ENCODE results near the gene PPP1R13B.

Gene PPP1R13B

DNA sequence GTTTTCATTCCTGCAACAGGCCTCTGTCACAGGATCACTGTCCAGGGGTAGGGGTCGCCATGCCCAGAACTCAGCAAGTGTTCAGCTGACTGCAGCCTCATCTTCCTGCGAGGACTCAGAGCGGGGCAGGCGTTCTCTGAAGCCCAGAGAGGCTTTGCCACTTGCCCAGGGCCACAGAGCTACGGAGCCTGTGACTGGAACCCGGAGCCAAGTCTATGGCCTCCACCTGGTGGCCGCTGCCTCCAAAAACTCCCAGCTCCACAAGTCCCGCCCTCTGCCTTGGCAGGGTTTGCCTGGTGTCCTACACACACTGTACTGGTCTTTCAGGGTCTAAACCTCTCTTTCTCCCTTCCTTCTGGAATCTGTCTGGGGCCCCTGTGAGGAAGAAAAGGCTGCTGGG, 8.7 kb upstream of the PPP1R13B start:
- H3K36me3 ChIP-seq: no peaks in the 10 kb centered on the region
- no peaks in the 10 kb centered on the region for H3K4me1 ChIP-seq (ENCODE audit: control insufficient read depth in 1 of 2, insufficient read depth in 1 of 2, low read depth in 1 of 2, low read length in 1 of 2)
- peaks cover 32% of the 10 kb centered on the region for H3K27me3 ChIP-seq
- H3K4me3 ChIP-seq (ENCODE audit: low read depth in 1 of 2, low read length in 1 of 2): no peak overlapping the region
- H3K27ac ChIP-seq: no peak overlapping the region
- no peaks in the 10 kb centered on the region for H3K9me3 ChIP-seq
- TF ChIP-seq, protein P1, sequence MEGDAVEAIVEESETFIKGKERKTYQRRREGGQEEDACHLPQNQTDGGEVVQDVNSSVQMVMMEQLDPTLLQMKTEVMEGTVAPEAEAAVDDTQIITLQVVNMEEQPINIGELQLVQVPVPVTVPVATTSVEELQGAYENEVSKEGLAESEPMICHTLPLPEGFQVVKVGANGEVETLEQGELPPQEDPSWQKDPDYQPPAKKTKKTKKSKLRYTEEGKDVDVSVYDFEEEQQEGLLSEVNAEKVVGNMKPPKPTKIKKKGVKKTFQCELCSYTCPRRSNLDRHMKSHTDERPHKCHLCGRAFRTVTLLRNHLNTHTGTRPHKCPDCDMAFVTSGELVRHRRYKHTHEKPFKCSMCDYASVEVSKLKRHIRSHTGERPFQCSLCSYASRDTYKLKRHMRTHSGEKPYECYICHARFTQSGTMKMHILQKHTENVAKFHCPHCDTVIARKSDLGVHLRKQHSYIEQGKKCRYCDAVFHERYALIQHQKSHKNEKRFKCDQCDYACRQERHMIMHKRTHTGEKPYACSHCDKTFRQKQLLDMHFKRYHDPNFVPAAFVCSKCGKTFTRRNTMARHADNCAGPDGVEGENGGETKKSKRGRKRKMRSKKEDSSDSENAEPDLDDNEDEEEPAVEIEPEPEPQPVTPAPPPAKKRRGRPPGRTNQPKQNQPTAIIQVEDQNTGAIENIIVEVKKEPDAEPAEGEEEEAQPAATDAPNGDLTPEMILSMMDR (IDR thresholded peaks at IDR 0.05): no peak

DNA sequence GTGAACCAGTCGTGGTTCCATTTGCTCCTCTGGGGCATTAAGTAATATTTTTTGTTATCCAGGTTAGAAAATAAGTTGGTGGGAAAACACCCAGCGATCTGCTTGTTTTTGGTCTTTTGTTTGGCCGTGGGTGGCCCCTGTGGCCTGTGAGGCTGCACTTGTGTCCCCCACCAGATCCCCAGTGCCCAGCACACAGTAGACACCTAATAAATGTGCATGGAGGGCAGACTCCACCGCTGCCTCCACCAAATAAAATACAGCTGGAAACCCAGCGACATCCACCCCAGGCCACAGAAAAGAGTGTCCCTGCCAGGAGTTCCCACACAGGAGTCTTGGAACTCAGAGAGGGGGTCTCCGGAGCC, 8.3 kb upstream of the PPP1R13B start:
- no peak overlapping the region for H3K27ac ChIP-seq
- no peaks in the 10 kb centered on the region for H3K4me1 ChIP-seq (ENCODE audit: control insufficient read depth in 1 of 2, insufficient read depth in 1 of 2, low read depth in 1 of 2, low read length in 1 of 2)
- TF ChIP-seq, protein P1 (IDR thresholded peaks at IDR 0.05): no peak
- peaks cover 36% of the 10 kb centered on the region for H3K27me3 ChIP-seq
- H3K36me3 ChIP-seq: no peaks in the 10 kb centered on the region
- no peaks in the 10 kb centered on the region for H3K9me3 ChIP-seq
- no peak overlapping the region for H3K4me3 ChIP-seq (ENCODE audit: low read depth in 1 of 2, low read length in 1 of 2)

DNA sequence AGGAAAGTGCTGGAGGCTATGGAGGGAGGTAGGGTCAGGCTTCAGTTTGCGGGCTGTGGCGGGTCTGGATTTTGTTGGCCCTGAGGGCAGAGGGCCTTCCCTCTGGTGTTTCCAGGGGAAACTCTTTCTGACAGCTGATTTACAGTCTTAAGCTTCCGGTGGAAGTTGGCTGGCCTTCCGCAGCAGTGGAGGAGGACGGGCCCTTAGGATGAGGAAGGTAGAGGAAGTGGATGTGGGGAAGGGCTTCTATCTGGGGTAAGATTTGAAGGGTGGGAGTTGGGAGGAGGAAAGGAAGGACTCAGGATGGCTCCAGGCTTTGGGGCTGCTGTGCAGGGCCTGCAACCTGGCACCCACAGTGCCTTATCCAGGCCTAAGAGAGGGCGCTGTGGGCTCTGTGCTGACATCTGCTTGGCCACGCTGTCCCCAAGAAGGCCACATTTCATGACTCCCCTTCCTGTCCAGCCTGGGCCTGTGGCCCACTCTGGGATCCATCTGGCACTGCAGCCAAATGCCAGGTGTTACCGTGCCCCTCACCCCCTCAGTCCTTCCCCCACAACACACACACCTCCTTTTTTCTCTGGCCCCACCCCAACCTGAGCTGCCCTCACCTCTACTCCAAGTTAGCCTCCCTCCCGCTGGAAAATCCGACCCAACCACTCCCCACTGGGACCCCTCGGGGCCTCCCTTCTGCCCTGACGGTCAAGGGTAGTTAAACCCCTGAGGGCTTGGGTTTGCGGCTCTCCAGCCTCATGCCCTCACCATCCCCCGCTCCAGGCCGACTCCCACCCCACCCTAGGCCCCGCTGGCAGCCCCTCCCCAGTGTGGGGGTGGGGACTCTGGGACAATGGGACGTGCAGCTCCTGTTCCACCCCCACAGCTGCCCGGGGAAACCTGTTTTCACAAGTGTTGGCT, 7.7 kb upstream of the PPP1R13B start:
- Histone ChIP-seq H3K4me3 (ENCODE audit: low read depth in 1 of 2, low read length in 1 of 2) (no peak overlapping the region), H3K9me3 (no peaks in the 10 kb centered on the region), H3K36me3 (no peaks in the 10 kb centered on the region), H3K4me1 (ENCODE audit: control insufficient read depth in 1 of 2, insufficient read depth in 1 of 2, low read depth in 1 of 2, low read length in 1 of 2) (no peaks in the 10 kb centered on the region), H3K27ac (no peak overlapping the region), H3K27me3 (peaks cover 39% of the 10 kb centered on the region)
- TF ChIP-seq, protein P1 (IDR thresholded peaks at IDR 0.05): no peak

DNA sequence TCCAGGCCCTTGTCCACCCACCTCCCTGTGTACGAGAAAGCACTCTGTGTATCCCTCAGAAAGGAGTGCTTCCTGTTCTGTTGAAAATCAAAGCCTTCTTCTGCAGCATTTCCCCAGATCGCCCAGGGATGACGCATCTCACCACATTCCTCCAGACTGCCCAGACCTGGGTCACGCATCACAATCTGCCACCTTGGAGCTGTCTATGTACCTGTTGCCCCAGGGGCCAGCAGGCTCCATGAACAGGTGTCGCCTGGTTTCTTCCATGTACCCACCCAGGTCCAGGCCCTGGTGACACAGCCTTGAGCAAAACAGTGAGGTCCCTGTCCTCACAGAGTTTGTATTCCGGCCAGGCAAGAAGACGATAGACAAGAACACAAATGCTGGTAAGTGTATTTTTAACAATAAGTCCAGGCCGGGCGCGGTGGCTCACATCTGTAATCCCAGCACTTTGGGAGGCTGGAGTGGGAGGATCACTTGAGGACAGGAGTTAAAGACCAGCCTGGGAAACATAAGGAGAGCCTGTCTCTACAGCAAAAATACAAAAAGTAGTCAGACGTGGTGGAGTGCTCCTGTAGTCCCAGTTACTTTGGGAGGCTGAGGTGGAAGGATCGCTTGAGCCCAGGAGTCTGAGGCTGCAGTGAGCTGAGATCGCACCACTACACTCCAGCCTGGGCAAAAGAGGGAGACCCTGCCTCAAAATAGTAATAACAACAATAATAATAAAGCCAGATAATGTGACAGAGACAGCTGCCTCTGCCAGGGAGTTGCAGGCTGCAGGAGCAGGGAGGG, 6.8 kb upstream of the PPP1R13B start:
- H3K27ac ChIP-seq: no peak overlapping the region
- no peaks in the 10 kb centered on the region for H3K36me3 ChIP-seq
- H3K4me3 ChIP-seq (ENCODE audit: low read depth in 1 of 2, low read length in 1 of 2): no peak overlapping the region
- H3K4me1 ChIP-seq (ENCODE audit: control insufficient read depth in 1 of 2, insufficient read depth in 1 of 2, low read depth in 1 of 2, low read length in 1 of 2): no peaks in the 10 kb centered on the region
- H3K27me3 ChIP-seq: peaks cover 41% of the 10 kb centered on the region
- TF ChIP-seq, protein P1 (IDR thresholded peaks at IDR 0.05): no peak
- H3K9me3 ChIP-seq: no peaks in the 10 kb centered on the region

DNA sequence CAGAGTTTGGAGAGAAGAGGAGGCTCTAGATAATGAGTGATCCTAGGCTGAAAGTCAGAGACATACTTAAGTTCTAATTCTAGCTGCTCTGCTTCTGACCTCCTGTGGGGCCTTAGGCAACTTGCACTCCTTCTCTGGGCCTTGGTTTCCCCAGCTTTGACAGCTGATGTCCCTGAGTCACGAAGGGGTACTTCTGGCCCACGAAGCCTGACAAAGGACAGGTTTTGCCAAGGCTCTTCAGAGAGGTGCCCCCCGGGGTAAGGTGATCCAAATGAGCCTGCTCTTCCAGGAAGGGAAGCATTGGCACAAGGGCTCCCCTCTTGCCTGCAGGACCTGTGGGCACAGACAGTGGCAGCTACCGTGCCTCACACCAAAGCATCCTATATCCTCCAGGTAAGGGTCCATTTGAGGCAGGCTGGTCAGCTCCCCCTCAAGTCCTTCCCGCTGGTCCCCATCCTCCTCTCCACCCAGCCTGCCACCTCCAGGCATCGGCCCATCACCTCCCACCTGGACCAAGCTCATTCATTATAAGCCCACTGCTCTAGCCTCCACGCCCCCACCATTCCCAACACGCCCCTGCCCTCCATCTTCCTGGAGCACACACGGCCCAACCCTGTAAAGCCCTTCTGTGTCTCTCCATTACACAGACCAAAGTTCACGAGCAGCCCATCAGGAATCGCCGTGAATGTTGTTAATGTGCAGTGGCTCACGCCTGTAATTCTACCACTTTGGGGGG, 1.9 kb upstream of the PPP1R13B start:
- TF ChIP-seq, protein P1 (IDR thresholded peaks at IDR 0.05): no peak
- no peak overlapping the region for H3K27ac ChIP-seq
- peaks cover 74% of the 10 kb centered on the region for H3K27me3 ChIP-seq
- H3K4me3 ChIP-seq (ENCODE audit: low read depth in 1 of 2, low read length in 1 of 2): no peak overlapping the region
- H3K4me1 ChIP-seq (ENCODE audit: control insufficient read depth in 1 of 2, insufficient read depth in 1 of 2, low read depth in 1 of 2, low read length in 1 of 2): peaks cover 8 to 12% of the 10 kb centered on the region in 2 experiments
- no peaks in the 10 kb centered on the region for H3K9me3 ChIP-seq
- H3K36me3 ChIP-seq: no peaks in the 10 kb centered on the region
